SW 1271 (cell line): ENCODE results near the gene FBXL7.

Experiments used
- DNase-seq, 2 experiments: peaks; one replicate each; lab custom pipeline; 2025; lab: John Stamatoyannopoulos, UW

The FBXL7 gene

DNA sequence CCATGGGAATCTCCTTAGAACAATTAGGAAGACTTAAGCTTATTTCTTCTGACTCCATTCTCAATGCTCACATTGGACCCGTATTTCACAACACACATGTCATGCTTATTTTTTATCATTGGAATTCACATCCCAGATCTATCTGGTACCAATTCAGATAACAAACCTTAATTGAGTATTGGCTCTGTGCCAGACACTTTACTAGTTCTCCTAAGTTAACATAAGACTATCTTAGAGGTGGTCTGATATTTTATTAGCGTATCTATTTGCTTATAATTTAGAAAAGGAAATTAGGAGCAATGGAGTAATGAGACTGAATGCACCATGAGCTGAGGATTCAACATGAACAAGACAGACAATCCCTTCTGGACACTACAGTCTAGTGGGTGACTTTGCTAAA, 45.1 kb downstream of the FBXL7 start:
- DNase-seq, result no peak

DNA sequence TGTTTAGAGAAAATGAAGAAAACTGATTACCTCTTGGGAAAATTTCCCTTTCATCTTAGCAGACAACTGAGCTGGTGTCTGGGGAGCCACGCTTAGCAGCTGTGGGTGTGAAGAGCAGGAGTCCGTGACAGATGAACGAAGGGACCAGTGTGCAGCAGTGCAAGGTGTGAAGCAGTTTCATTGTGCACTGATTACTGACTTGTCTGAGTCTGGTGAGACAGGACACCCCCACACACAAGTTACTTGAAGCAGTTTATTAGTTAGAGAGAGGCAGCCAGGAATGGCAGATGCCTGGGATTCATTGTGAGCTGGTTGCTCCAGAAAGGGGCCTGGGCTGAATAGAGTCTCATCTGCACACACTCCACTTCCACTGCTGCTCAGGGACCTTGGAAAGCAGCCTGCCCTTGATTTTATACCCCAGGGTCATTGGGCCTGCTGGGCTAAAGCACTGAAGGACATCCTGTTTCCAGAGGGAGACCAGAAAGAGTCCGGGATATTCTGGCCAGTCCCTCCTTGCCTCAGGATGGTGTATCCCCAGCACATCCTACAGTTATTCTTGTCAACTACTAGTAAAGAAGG, 47.4 kb downstream of the FBXL7 start:
- no peak for DNase-seq

DNA sequence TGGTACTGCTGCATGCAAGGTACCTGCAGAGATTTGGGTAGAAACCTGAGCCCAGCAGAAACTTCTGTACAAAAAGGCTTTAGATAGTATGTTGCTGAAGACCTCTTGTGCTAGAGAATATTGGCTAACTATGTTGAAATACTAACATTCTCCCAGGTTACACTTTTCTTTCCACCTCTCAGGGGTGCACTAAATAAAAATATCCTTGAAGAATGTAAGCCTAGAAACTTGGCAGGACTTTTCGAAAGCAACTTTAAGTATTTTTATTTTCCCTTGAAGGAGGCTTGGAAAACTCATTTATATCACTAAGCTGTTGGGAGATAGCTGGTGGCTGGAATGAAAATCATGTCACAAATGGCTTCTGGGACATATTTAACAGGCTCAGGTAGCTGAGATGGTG, 50.0 kb downstream of the FBXL7 start:
- DNase-seq, result no peak

DNA sequence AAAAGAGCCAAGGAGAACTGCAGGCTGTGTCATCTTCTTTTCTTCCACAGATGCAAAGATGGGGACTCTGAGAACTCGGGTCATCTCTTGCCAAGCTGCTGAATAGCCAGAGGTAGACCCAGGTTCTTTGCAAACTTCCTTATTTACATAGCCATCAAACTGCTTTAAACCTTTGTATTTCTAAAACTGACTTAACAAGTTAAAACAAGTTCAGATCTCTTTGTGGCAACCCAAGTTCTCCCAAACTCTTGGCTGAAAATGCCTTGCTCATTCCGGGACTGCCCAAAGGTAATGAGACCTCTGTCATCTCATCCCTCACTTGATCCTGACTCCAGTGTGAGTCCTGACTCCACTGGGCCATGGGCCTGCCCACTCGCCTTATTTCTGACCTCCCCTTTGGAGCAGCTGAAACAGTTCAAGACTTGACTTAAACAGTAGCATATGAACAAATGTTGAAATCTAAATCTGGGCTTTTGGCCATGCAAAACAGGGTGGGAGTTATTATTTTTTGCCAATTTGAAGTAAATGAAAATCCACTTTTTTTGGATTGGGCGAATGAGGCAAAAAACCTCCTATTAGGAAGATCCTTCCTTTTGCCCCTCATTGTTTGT, 50.6 kb downstream of the FBXL7 start:
- no peak for DNase-seq

DNA sequence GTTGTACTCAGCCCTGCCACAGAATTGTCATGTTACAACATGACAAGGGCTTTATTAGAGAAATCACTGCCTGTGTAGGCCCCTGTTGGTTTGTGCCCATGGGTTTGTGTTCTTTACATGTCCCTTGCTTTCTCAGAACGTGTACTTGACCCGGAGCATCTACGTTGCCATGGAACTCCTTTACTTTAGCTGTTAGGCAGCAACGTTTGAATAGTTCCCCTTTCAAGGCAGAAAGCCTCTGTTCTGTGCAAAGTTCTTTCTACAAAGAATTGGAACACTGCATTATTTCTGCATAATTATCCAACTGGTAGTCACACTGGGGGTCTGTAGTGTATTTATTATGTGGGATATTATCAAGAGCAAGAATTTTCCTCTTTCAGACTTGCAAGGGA, 51.1 kb downstream of the FBXL7 start:
- DNase-seq, result no peak

DNA sequence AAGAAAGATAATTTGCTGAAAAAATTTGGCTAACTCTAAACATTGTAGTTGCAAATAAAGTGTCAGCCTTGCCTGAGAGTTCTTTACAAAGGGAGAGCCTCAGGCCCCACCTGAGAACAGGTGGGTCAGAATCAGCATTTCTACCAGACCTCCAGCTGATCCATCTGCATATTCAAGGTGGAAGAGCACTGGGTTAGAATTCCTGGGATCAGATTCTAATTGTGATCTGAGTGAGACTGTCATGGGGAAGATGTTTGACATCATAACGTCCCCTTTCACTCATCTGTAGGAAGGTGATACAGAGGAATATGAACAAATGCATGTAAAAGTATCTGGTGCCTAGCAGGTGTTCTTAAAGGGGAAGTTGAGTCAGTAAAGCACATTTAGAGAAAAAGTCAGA, 54.6 kb downstream of the FBXL7 start:
- no peak for DNase-seq

DNA sequence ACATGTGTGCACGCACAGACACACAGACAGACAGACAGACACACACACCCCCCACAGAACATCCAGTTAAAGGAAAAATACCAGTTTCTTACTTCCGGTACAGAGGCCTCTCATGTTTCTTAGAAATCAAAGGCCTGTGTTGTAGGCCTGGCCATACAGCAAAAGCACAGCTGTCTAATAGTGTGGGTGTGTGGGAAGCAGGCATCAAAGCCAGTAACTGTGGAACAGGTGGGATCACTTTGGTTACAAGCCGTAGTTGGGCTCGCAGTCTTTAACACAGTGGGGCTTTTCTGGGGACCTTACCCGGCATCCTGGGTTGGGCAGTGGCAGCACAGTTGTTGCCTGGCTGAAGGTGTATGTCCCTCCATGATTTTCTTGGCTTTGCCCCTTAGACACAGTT, 55.2 kb downstream of the FBXL7 start:
- DNase-seq, result no peak

DNA sequence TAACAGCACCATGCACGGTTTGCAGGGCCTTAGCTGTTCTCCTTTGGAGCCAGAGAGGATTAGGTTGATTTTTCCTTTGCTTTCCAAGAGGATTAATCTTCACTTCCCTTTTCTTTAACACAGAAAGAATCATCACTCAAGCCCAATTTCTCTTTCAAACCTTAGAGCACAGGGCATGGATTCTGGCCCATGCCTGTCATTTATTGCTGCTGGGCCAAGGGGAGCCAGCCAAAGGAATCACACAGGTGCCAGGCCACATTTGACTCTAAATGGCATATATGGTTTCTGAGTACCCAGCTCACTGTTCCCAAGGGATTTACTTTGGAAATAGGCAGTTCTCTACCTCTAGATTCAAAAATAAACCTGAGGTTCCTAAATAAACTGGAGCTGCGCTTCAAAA, 58.3 kb downstream of the FBXL7 start:
- no peak for DNase-seq

DNA sequence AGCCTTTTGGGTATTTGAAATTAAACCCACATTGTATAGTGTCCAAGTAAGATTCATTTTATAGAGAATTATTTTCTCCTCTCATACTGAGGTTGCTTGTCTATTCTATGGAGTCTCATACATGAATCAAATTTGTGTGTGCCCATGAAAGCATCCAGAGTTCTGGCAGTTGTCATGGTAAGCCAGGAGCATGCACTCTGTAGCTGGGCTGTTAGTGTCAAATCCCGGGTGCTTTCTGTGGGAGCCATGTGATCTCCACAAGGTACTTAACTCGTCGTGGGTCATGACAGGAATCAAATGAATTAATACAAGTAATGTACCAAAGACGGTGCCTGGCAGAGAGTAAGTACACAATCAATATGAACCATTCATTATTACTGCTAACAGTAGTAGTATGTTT, 58.7 kb downstream of the FBXL7 start:
- DNase-seq, result no peak

DNA sequence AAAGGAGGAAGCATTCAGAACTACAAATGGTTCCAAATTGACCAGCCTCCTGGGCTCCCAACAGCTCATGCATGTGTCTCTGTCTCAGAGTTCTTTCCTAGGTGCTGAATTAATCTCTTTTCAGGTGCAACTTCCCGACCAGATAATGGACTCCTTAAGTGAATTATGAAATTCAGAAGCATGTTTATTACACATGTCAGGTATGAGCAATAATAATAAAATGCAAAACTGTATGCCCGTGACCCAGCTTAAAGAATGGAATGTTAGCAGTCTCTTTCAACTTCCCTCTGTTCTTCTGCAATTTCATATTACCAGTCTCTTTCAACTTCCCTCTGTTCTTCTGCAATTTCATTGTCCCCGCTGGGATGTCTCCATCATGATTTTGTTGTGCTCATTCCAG, 60.4 kb downstream of the FBXL7 start:
- no peak for DNase-seq

DNA sequence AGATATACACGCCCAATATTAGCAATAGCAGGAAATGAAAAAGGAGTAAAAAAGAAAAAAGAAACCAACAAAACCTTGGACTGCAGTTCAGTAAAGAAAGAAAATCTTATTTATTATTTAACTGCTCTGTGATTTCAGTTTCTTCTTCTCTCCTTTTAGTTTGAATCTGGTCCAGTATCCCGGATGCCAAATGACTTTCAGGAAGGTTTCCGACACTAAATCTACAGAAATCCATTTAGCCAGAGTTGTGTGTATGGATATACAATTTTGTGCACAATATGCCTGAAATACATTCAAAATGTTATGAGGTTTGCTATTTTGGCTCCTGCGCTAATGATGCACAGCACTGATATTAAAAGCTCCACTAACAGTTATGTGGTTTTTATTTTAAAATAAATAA, 64.5 kb downstream of the FBXL7 start:
- no peak for DNase-seq

DNA sequence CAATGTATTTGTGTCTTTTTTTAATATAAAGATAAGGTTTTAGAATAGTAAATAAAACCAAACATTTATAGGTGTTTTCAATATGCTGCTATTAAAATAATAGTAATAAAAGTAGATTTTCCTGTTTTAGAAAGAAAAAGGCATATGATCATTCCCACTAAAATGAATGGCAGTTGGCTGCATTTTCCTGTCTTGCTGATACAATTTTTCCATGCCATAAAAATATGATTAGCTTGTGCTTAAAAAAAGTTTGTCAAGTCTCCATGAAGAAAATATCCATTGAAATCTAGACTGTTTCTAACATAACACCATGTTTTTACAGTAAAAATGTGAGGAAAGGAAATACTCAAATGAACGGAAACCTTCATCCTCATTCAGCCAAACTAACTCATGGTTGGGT, 65.0 kb downstream of the FBXL7 start:
- DNase-seq, result no peak

DNA sequence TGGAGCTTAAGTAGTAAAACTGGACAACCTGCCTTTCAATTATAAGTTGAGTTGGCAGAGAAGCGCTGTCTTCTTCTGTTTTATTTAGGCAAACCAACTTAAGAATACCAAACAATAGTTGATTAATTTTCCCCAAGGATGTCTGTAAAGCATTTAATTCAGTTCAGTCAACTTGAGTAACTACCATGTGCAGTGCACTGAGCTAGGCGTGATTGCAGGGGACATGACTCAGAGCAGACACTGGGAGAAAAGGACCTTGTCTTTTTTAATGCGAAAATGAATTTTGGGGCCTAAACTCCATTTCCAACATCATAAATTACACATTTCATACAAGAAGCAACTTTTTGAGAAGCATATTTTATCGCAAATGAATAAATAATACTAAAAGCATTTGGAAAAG, 66.3 kb downstream of the FBXL7 start:
- no peak for DNase-seq

DNA sequence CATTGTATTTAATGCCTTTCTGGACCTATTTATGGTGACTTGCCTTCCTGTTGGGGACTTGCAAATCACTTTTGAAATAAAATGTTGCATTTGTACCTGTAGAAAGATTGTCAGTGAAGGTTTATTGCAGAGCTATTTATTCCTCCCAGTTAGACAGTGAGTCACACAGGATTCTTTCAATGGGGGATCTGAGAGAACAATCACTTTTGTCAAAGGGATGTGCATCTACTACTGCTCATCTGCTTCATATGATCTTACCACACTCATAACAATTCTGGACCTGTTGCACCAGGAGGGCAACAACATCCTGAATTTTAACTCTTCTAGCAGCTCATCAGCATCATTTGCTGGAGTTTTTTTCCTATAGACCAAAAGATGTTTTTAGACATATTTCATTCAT, 66.8 kb downstream of the FBXL7 start:
- DNase-seq, result no peak

DNA sequence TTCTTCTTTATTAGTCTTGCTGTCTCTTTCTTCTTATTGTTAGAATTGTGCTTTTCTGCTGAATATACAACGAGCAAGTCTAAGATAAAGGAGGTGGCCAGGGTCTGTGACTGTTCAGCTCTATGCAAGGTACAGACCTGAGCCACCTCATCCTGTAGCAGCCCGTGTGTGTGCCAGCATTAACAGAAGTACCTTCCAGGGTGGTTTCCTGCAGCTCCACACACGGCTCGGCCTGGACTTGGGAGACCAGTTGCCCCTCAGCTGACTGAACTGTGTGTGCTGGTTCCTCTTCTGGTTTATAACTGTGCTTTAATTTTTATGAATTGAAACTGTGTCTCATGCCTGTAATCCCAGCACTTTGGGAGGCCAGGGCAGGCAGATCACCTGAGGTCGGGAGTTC, 70.5 kb downstream of the FBXL7 start:
- DNase-seq, result no peak

DNA sequence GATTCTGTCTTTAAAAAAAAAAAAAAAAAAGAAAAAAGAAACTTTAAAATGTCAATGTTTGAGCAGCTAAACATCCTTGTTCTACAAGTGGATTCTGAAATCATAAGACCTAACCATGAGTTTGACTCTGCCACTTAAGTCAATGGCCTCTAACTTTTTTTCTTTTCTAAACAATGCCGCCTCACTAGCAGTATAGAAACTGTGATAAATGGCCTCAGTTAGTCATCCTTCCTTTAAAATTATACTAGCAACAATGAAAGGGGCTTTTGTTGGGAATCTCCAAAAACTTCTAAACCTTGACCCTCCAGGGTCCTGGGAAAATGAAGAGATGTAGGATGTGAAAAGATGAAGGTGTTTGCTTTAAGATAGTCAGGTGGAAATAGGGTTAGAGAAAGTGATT, 71.1 kb downstream of the FBXL7 start:
- DNase-seq, result no peak

DNA sequence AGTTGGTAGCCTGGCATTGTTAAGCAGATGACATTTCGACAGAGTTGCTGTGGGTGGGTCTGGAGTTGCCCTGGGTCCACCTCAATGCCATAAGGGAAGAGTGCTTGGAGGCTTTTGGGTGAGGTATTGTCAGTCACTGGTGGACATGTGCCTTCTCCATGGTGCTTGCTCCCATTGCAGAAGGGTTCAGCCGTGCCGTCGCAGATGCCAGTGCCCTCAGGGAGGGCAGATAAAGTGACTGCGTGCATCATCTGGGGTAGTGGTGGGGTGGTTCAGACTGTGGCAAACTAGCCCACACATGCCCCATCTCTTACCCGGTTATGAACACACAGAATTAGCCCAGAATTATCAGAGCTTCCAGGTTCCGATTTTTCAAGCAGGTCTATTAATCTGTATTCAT, 71.6 kb downstream of the FBXL7 start:
- DNase-seq, result no peak

DNA sequence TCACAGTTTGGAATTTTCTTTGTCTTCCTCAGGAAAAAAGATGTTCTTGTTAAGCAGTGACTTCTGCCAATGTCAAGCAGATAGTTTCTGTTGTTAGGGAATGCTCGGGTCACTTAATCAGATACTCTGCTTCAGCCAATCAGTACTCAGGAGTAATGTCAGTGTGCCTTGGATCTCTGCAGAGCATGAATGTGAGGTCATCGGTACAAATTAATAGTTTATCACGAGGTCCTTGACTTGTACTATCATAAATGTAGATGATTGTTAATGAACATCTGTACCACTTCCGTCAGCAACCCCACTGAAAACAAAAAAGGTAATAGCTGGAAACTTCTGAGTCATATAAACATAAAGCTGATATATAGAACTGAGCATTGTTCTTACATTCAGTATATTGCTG, 73.6 kb downstream of the FBXL7 start:
- DNase-seq, result no peak

DNA sequence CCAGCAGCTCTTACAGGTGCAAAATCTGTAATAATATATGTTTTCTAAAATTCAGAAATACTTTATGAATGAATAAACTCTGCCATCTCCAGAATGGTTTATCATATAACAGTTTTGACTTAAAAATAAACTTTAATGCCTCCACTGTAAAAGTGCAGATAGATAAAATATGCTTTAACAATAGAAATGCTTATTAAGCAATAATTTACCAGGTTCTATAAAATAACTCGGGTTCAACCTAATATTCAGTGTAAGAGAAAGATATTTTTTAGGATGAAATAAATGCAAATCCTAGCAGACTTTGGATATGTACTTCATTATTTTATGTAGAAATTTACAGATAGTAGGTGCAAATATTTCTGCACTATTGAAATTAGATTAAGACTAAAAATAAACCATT, 74.1 kb downstream of the FBXL7 start:
- no peak for DNase-seq

DNA sequence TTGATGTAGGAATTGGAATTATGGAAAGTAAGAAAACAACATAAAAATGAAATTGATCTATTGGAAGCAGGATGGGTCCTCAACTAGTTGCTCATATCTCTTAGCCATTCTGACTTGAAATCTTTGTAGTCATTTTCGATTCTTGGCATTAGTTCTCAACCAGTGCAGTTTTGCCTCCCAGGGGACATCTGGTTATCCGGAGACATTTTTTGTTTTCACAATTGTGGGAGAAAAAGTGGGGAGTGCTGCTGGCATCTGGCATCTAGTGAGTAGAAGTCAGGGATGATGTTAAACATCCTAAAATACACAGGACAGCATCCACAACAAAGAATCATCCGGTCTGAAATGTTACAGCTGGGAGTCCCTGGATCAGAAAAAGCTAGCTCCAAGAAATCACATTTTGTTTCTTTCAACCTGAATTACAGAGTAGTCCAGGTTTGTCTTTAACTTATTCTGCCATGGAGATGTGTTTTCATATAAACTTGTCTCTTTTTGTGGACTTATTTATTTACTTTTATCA, 74.9 kb downstream of the FBXL7 start:
- no peak for DNase-seq

DNA sequence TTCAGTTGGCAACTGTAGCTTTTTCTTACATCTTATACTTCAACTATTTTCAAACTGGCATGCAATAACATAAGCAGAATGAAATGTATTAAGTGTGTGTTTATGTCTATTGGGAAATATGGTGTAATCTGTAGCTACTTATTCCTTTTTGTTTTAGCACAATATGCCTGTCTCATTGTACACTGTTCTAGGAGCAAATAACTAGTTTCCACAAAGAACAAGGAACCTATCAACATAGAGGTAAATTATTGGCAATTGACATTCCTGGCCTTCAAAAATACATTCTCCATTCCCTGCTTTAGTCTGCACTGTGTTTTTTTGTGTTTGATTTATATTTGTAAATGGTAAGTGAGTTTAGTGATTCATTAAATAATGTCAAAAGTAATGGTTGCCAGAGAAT, 75.7 kb downstream of the FBXL7 start:
- DNase-seq, result no peak

DNA sequence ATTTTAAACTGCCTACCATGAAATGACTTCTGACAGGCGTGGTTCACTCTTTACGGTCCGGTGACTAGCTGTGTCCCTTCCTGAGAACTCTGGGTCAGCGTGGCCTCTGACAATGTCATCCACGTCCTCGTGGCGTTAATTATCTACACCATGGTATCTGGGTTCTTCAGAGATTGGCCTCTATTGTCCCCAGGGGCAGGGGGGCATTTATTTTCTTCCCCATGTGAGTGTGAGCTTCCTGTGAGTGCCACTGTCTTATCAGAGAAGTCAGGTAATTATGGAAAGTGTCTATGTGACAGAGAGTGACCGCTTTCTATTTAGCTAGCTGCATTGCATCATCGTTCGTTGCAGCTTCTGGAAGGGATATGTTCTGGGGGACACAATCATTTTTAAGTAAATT, 77.2 kb downstream of the FBXL7 start:
- DNase-seq, result no peak

DNA sequence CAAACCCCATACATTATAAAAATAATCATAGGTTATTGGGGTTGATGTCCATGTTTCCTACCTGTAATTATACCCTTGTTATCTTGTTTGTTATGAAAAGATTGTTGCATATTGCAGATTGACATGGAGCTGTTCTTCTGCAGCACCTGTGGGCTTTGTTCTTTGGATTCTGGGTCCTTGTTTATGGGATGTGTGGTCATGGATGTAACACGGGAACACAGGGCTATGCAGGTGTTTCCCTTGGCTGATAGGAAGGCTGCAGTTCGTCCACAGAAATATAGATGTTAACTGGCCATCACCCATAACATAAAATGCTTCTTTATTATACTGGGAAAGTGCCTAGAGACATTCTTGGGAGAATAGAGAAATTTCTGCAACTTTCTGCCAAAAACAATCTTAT, 77.9 kb downstream of the FBXL7 start:
- DNase-seq, result no peak

DNA sequence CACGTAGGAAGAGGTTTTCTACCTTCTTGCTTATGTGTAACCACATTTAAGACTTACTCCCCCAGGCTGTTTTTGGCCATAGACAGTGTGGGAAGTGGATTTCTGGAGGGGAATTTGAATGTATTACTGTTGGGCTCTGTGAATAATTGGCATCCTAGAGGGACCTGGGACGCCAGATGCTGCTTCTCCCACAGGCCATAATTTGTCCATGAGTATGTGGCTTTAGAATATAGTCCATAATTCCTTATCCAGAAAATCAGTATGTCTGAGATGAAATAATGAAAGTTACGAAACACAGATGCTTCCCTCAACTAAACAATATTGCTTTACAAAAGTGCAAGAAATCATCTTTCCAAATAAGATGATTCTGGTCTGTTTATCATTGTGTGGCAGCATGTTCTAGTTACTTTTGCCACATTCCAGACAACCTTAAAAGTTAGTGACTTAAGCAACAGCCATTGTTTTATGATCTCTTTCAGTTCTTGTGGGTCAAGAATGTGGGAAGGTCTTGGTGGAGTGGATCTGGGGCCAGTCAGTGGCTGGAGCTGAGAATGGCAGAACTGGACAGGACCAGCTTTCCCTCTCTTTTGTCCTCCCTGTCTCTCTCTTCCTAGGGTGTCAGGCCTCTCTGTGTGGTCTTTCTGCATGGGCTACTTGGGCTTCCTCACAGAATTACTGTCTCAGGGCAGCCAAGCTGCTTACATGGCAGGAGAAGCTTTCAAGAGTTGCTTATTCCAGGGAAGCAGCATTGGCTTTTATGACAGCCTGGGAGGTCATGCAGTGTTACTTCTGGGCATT, 79.4 kb downstream of the FBXL7 start:
- no peak for DNase-seq
